CD4-positive, alpha-beta T cell treated with Interleukin-21 for 1 hour (primary cell): ENCODE measurements around the gene TECTB.

Experiments
- DNase-seq: peaks from one replicate; pipeline ENCODE4 v3.0.0-alpha.2; 2020

The TECTB gene

DNA sequence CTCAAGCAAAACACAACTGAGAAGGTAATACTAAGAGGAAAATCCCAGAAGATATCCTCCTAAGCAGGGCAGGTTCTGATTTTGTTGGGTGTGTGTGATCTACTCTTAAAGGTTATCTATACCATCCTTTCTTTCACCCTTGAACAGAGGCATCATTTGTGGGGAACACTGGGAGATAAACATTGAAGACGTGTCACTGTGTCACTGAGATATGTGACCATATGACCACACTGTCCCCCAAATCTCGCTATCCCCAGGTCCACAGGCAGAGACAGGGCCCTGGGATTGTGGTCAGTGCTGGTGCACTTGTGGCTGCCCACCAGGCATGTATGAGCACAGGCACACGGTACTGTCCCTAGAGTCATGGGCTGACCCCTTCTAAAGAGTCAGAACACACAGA lies 30.0 kb downstream of the TECTB start:
- no peak for DNase-seq

DNA sequence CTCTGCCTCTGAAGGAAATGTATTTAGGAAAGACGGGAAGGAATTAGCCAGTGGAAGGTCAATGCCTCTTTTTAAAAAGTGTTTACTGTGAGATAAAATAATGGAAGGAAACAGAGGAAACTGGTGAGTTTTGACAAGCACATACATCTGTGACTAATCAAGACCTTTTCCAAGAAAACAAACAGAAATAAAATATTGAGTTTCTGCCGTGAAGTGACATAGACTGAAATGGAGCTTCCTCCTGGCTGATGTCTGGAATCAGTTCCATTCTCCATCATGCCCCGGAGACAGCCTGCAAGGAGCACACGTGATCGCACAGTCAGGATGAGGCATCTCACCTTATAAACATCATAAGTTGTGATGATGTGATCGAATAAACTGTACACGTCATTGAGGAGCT lies 30.7 kb downstream of the TECTB start:
- DNase-seq: no peak

DNA sequence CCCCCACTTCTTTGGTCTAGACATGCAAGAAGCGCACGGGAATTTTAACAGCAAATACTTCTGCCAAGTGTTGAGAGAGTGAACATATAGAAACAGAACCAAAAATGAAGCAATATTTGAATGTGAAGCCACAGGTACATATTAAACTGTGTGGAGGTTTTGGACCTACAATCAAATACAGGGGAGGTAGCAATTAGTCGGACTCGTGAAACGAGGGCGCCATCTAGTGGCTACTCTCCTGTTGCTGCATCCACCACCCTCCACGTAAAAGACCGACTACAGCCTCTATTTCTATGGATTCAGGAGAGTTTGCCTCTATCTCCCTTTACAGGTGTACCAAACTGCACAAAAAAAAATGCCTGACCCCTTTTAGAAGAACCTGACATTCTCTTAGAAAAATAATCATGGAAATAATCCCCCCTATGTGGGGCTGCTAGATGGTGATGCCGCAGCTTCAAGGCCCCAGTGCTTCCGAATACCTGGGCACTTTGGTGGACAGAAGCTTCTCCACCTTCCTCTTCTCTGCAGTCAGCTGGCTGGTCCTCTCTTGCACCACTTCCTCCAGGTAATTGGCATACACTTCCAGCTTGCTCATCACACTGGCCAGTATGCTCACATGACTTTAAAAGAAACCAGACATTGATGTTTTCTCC lies 31.7 kb downstream of the TECTB start:
- DNase-seq: peak; percentile 65

DNA sequence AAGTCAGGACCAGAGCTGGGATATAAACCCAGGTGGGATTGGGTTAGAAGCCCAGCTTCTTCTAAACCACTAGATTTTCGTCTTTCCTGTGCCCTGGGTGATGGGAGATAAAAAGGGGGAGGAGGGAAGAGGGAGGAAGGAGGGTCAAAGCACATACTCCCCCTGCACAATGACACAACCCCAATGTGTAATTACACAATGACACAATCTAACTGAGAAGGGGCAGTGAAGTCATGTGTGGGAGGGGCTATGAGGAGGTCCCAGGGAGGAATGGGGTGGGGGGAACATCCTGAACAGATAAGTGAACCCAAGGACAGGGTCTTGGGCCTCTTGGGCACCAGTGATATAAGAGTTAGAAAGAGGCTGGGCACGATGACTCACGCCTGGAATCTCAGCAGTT lies 44.5 kb downstream of the TECTB start:
- no peak for DNase-seq

DNA sequence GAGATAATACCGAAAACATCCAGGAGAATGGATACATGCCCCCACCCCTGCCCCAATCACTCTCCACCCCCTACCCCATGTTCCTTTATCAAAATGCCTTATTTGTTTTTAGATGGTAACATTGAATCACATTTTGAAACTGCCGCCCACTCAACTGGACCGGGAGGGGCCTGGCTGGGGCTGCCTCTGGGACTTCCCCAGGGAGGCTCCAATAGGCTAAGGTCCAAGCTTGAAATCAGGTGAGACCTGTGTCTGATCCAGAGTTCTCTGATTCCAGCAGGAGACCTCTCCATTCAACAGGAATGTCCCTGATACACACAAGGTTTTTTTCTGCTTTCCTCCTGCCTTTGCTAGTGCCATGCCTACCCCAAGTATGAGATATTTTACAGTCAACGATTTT lies 47.0 kb downstream of the TECTB start:
- DNase-seq: no peak

DNA sequence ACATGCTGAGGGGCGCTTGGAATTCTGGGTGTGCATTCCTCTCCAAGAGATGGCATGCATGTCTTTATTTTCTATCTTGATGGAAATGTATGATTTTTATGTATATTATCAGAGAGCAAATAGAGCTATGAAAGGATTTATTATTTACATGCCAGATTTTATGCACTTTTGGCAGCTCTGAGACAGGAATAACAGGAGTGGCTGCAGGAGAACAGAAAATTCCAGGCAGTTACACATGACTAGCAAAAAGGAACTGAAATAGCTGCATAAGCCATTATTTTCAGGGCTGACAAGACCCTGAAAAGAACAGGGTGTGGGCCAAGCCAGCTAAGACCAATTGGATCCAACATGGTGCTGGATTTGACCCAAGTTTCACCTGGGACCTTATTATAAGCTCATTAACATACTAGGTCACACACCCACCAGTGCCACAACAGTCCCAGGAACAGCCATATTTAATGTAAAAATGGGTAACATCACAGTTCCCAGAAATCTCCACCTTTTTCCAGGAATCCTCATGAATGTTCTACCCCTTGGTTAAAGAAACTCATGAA lies 47.5 kb downstream of the TECTB start:
- DNase-seq: no peak

DNA sequence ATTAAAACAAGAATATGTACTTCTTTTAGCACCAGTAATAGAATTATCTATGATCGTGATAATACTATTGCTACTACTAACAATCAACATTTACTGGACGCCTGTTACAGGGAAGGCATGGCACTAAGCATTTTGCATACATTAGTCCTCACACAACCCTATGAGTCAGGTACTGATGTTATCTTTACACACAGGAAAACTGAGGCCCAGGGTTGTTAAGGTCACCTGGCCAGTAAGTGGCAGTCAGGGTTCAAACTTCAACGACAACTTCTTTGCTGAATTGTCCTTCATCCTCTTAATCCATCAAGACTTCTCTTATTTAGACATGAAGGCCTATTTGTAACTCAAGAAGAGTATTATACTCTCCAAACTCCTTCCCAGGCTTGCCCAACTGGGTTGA lies 48.8 kb downstream of the TECTB start:
- no peak for DNase-seq

DNA sequence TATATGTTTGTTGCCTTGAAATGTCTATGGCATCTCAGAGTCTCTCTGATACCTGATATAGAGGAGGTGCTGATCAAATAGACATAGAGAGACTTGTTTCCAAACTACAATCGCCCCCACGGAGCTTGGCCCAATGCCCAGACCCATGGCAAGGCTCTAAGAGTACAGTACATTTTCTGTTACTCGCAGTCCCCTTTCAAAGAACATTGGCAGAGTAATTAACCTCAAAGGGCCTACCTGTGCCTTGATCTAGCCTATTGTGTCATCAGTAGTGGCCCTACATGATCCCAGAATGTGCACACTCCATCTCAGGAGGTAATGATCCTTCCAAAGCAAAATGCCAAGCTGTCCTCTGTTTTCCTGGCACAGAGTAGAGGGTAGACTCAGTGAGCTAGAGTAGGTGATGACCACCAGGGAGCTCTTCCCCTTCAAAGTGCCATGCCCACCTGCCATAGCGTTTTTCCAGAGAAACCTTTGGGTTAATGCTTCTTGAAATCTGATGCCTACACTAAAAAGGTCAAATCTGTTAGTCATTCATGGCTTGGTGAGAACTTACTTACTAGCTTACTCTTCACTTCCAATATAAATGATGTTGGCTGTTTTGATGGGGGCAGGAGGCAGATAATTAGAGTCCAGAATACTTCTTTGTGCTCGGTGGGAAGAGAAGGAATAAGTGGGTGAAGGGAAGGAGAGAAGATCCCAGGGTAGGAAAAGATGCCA lies 49.5 kb downstream of the TECTB start:
- DNase-seq: no peak

DNA sequence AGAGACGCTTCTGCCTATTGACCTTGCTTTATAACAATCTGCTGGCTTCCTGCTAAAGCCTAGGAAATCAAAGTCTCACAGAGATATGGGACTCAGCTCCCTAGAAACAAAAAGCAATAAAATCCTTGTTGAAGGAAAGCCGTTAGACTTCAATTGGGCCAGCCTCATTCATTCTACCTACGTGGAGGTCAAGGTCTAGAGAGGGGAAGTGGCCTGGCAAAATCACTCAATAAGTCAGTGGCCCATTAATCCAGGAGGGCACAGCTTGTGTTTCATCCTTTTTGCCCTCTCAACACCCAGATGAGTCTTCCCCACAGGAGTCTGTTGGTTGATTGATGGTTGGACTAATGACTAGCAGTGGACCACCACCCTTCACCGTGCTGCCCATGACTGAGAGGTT lies 50.3 kb downstream of the TECTB start:
- DNase-seq: no peak

DNA sequence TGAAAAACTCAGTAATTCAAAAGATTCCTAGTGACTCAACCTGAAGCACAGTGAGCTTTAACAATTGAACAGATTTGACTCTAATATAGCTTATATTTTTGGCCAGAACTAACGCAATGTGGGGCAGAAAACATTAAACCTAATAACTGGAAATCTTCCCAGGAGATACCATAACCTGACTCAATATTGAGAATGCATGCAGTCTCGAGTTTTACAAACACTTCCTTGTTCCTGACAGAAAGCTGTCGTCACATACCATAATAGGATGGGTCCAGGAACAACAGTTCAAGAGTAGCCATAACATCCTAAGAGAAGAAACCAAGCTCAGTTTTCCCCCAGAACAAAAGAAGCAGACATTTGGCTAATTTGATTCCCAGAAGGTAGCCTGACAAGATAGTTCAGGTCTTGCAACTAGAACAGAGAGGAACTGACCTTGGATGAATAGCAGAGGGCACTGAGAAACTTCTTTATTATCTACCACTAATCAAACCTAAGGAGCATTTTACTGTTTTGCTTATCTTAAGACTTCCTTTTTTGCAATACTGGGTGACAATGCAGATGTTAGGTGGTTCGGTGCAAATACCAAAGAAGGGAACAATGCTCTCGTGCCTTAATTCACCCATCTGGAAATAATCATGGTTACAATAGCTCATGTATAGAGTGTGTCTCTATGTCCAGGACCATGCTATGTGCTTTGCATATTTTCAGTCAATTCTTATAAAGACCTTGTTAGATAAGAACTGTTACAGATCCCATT lies 52.1 kb downstream of the TECTB start:
- no peak for DNase-seq

DNA sequence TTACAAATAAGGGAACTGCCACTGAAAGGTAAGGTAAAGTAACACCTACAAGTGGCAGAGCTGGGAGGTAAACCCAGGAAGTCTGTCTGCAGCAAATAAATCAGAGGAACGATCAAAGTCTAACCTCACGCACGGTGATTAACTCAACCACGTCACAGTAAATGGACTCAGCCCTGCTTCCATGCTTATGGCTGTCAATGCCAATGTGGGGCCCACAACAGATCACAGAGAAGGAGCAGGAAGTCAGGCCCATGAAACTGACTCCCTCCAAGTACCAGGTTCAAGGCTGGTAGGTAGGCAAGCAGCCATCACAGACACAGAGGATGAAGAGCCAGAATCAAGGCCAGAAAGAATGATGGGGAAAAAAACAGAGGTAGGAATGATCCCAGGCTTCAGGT lies 52.7 kb downstream of the TECTB start:
- no peak for DNase-seq

DNA sequence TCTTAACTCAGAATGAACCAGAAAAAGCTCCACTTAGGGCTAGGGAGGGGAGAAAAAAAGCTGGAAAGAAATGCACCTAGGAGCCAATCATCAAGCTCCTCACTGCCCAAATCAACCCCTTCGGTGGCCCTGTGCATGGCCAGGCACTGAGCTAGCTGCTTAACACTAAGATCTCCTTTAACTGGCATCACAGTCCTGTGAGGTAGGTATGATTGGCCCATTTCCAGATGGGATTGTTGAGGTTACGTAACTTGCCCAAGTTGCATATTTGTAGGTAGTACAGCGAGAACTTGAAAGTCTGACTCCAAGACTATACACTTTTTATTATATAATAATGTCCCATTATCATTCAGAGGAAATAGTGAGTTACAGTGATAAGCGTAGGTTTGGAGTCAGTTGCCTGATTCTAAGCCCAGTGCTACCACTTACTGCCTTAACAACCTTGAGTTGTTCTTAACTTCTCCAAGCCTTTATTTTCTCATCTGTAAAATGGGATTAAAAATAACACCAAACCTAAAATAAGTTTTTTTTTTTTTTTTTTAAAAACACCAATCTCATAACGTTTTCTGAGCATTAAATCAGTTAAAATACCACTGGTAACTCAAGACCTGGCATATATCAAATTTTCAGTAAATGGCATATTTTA lies 53.5 kb downstream of the TECTB start:
- DNase-seq: no peak

DNA sequence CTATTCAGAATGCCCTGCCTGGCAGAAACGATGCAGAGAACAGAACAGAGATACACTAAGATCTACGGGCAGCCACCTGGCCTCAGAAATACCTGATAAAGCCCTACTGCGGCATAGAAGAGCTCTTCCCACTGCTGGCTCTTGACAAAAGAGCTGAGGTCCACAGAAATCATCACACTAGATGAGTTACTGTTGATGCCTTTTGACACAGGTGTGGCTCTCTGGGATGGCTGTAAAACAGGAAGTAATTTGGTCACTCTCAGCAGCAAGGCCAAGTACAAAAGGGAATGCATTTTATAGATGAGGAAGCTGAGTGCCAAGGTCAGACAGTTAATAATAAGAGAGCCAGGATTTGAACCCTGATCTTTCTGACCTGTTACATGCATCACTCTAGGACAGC lies 55.8 kb downstream of the TECTB start:
- DNase-seq: no peak

DNA sequence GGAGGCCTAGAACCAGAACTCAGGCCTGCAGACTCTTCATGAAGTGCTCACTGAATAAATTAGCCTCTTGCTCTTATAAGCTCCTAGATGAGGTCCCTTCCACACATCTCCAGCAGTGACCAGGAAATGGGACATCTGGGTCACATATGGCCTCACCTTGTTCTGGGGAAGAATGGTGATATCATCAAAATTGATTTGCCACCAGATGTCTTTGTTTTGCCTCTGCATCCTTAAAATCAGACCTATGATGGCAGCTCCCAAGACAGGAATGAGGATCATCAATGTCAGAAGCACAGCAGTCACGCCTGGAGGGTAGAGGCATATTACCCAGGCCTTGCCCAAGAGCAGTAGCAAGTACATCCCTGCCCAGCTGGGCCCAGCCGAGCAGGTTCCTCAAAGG lies 57.4 kb downstream of the TECTB start:
- no peak for DNase-seq

DNA sequence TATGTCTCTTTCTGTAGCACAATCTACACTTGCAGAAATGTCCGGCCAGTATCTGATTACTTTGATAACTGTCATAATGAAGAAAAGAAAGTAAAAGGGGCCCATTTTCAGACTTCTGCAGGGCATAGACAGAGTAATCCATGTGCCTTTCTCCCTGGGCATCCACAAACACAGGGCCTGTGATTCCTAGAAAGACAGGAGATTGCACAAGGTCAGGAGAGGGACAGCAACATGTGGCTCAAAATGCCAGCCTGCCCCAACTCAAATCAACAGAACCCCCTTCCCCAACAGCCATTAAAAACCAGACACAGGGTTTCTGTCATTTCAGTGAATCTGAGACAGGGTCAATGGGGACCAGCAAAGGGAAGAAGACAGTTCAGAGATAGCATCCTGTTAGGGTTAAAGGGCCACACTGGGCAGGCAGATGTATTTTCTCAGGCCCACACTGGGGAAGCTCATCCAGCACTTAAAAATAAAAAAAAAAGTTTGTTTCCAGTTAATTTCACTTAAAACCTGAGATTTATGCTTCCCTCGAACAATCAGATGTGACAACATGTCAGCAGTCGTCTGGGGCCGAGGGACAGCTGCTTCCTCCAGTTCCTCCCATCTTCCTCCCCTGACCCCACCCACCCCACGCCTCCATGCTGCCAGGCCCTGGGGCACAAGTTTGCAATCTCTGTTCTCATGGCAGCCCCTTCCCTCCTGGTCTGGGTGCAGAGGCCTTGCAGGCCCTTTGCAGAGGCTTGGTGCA lies 60.0 kb downstream of the TECTB start:
- DNase-seq: no peak

DNA sequence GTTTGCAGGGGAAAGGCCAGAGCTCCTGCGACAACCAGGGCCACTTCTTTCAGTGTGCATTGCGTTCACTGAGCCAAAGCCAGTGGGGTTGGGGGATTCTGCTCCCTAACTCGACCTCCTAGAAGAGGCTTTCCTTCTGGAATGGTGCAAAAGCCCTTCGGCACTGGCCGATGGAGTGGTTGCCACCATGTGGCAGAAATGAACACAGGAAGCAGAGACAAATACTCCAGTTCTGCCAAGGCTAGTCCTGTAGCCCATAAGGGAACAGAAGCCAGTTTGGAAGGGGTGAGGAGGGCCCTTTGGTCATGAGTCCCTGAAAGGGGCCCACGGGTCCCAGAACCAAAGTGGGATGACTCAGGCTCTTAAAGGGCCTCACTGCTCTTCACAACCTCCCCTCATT lies 61.1 kb downstream of the TECTB start:
- no peak for DNase-seq

DNA sequence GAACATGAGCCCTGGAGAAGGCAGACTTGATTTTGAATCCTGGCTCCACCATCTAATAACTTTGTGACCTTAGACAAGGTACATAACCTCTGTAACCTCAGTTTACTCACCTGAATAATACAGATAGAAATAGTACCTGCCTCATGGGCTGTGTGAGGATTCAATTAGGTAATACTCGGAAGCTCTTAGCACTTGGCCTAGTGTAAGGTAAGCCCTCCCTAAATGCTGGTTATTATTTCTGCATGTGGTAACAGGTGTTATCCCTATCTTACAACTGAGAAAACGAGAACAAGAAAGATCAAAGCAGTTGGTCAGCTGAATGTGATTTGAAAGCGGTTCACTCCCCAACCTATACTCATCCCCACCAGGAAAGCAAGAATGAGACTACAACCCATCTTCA lies 62.0 kb downstream of the TECTB start:
- no peak for DNase-seq

DNA sequence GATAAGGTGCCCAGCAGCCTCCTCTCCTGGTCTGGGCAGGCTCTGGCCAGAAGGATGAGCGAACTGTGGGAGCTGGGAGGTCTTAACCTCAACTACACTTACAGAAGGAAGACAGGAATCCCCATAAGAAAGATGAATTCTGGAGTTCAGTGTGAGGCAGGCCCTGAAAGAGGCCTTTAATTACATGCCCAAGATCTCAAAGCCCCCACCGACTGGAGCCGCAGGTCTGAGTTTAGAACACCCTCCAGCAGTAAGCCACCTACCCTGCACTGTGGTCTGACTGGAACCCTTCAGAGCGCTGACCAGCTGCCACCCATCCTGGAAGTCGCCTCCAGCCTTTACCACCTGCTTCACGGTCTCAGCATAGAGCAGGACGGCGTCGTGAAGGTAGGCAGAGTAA lies 62.5 kb downstream of the TECTB start:
- DNase-seq: no peak

DNA sequence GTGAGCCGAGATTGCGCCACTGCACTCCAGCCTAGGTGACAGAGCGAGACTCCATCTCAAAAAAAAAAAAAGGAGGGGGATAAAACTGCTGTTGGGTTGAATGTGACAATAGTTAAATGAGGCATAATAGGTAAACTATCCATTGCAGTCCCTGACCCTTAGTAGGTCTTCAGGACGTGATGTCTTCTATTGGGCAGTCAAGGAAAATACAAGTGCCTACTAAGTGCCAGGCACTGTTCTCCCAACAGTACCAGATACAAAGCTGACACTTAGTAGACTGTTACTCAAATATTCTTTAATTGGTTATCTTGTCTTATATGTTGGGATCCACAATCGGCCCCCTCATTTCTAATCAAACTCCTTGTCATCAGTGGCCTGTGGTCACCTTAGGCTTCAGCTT lies 63.6 kb downstream of the TECTB start:
- DNase-seq: no peak

DNA sequence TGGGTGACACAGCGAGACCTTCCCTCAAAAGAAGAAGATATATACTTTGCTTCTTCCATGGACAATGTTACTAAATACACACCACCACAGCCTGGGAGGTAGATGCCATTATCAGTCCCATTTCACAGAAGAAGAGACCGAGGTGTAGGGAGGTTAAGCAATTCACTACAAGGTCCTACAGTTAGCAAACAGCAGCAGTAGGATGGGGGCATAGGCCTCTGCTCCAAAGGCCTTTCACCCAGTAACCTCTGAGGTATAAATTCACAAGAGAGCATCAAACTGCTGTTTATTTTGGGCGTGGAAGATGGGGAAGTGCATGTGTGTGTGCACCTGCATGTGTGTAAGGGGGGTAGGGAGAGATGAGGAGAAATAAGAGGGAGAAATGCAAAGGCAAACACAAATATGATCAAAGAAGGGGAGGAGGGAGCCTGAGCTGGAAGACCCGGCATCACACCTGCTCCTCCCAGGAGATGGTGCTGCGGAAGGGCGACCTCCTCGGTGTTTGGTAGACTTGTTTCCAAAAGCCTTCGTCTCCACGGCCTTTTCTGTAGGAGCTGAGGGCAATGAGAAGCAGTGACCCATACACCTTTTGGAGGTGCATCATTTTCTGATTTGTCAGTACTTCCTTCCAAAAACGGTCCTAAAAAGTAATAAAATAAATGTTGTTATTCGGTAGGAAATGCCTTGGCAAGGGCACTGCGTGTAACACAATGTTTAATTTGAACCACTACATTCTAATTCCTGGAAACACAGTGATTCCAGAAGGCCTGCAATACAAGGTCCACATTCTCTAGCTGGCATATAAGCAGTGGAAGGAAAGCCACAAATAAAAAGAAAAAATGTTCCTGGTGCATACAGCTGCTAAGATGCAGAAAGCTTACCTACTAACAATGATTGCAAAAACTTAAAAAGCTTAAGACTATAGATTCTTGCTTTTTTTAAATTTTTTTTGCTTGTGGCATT lies 64.8 kb downstream of the TECTB start:
- DNase-seq: no peak

DNA sequence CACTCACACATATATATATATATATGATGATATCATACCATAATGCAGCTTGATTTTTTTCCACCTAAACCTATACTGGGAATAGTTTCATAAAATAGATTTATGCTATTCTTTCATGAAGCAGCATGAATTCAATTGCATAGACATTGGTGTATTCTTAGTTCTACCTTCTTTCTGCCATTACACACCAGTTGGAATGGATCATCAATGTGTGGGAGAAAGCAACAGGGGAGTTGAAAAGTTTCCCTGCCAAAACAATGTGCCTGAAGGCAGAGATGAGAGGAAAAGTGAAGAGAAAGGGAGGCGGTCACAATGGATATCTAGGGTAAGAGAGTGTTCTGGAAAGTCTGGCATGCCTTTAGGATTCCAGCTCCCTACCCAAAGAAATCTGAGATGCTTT lies 65.6 kb downstream of the TECTB start:
- DNase-seq: no peak
